GM21360 (cell line): ENCODE data around the gene NAE1.
"Not testable (repeated sequence)": the region's sequence is repeated elsewhere in the genome, so short reads cannot be mapped to it uniquely, and the experiment has no call there.

Experiments
- ATAC-seq: cut with Tn5 transposase; IDR thresholded peaks from one replicate; pipeline ENCODE4 v1.9.1; 2021; ENCODE audit warnings: mild to moderate bottlenecking, moderate library complexity; ENCODE audit not compliant: unreplicated experiment

NAE1 gene

GRCh38 chr16:66809765-66810164 is 21.0 kb downstream of the NAE1 start:
- no peak for ATAC-seq

GRCh38 chr16:66802159-66802558 is 28.6 kb downstream of the NAE1 start:
- ATAC-seq: no peak

- no peak for ATAC-seq
Observed at GRCh38 chr16:66801320-66802105, 29.3 kb downstream of the NAE1 start, which contains the start of gene TERB1. TSS of gene TERB1 (minus strand) at chr16:66801584. CDS start at chr16:66796798, 4,786 bp downstream.

GRCh38 chr16:66800856-66801255 is 29.9 kb downstream of the NAE1 start:
- ATAC-seq: no peak

- ATAC-seq: no peak
Observed at GRCh38 chr16:66798161-66798560, 32.6 kb downstream of the NAE1 start.

- ATAC-seq: not testable (repeated sequence)
Observed at GRCh38 chr16:66793984-66794383, 36.8 kb downstream of the NAE1 start.

GRCh38 chr16:66790130-66790733 is 40.5 kb downstream of the NAE1 start:
- ATAC-seq: no peak

- ATAC-seq: no peak
Observed at GRCh38 chr16:66787427-66787826, 43.3 kb downstream of the NAE1 start.

GRCh38 chr16:66786551-66786950 is 44.2 kb downstream of the NAE1 start:
- ATAC-seq: no peak

- ATAC-seq: no peak
Observed at GRCh38 chr16:66776457-66776856, 54.3 kb downstream of the NAE1 start.

- ATAC-seq: no peak
Observed at GRCh38 chr16:66774981-66775380, 55.8 kb downstream of the NAE1 start.

- no peak for ATAC-seq
Observed at GRCh38 chr16:66758086-66758485, 72.7 kb downstream of the NAE1 start.

GRCh38 chr16:66754819-66755218 is 76.0 kb downstream of the NAE1 start:
- no peak for ATAC-seq

- ATAC-seq: no peak
Observed at GRCh38 chr16:66754211-66754610, 76.6 kb downstream of the NAE1 start.

- ATAC-seq: no peak
Observed at GRCh38 chr16:66752958-66753357, 77.8 kb downstream of the NAE1 start.
